ENCODE data around the gene INTS14. TPM values are rescaled to one million over a fixed set of nuclear protein-coding genes. Genes with fewer than 3 reads are reported as not detected.

Gene INTS14
- total RNA-seq, 4 donors from 2014 or later = 11.9 to 20.0 (median 14.8) TPM

- DNase-seq (no peak), ATAC-seq (no peak)
- intact Hi-C loops (cut with DNase I; ENCODE audit: low total_unique reads) (no loop called here), in situ Hi-C loops (cut with MboI; ENCODE audit: low sequenced_read_pairs in 4 of 4) (no loop called here)
- no peaks in the 10 kb centered on the region for H3K9me3 ChIP-seq
- no peaks in the 10 kb centered on the region for H3K27me3 ChIP-seq
- H3K4me3 ChIP-seq = no peak overlapping the region
- no peaks in the 10 kb centered on the region for H3K36me3 ChIP-seq
- H3K4me1 ChIP-seq = no peaks in the 10 kb centered on the region
- no peak overlapping the region for H3K27ac ChIP-seq
- TF ChIP-seq CTCF (IDR thresholded peaks at IDR 0.05 in 4 of 5, conservative IDR thresholded peaks at IDR 0.05 in 1 of 5) = no peak
- TF ChIP-seq POLR2A (IDR thresholded peaks at IDR 0.05) = no peak
Measured at GRCh38 chr15:65540314-65540713, 70.6 kb downstream of the INTS14 start.

- ATAC-seq (no peak), DNase-seq (no peak)
- Histone ChIP-seq H3K4me1 (peaks cover 18 to 20% of the 10 kb centered on the region in 2 donors), H3K27me3 (no peaks in the 10 kb centered on the region), H3K4me3 (no peak overlapping the region), H3K9me3 (no peaks in the 10 kb centered on the region), H3K27ac (no peak overlapping the region), H3K36me3 (no peaks in the 10 kb centered on the region)
- in situ Hi-C loops (cut with MboI; ENCODE audit: low sequenced_read_pairs in 4 of 4) (no loop called here), intact Hi-C loops (cut with DNase I; ENCODE audit: low total_unique reads) (no loop called here)
- TF ChIP-seq POLR2A (IDR thresholded peaks at IDR 0.05) = no peak
- TF ChIP-seq CTCF (IDR thresholded peaks at IDR 0.05 in 4 of 5, conservative IDR thresholded peaks at IDR 0.05 in 1 of 5) = no peak
Measured at GRCh38 chr15:65535192-65535591, 75.7 kb downstream of the INTS14 start.

GRCh38 chr15:65533057-65533756, 77.7 kb downstream of the INTS14 start:
- peak overlapping the region in 2 of 4 donors; percentile 28 to 47 for H3K27ac ChIP-seq
- intact Hi-C loops (cut with DNase I; ENCODE audit: low total_unique reads) (no loop called here), in situ Hi-C loops (cut with MboI; ENCODE audit: low sequenced_read_pairs in 4 of 4) (no loop called here)
- H3K27me3 ChIP-seq = no peaks in the 10 kb centered on the region
- H3K4me3 ChIP-seq = no peak overlapping the region
- DNase-seq = no peak
- H3K36me3 ChIP-seq = no peaks in the 10 kb centered on the region
- H3K9me3 ChIP-seq = no peaks in the 10 kb centered on the region
- TF ChIP-seq POLR2A (IDR thresholded peaks at IDR 0.05) (no peak), CTCF (IDR thresholded peaks at IDR 0.05 in 4 of 5, conservative IDR thresholded peaks at IDR 0.05 in 1 of 5) (no peak)
- ATAC-seq = no peak
- H3K4me1 ChIP-seq = peaks cover 18 to 20% of the 10 kb centered on the region in 2 donors

- intact Hi-C loops (cut with DNase I; ENCODE audit: low total_unique reads) = no loop called here
- H3K9me3 ChIP-seq = no peaks in the 10 kb centered on the region
- H3K36me3 ChIP-seq = no peaks in the 10 kb centered on the region
- no peaks in the 10 kb centered on the region for H3K27me3 ChIP-seq
- H3K4me3 ChIP-seq = no peak overlapping the region
- in situ Hi-C loops (cut with MboI; ENCODE audit: low sequenced_read_pairs in 4 of 4) = no loop called here
- DNase-seq (no peak), ATAC-seq (no peak)
- H3K4me1 ChIP-seq = peaks cover 18 to 20% of the 10 kb centered on the region in 2 donors
- TF ChIP-seq CTCF (IDR thresholded peaks at IDR 0.05 in 4 of 5, conservative IDR thresholded peaks at IDR 0.05 in 1 of 5) (no peak), POLR2A (IDR thresholded peaks at IDR 0.05) (no peak)
- peak overlapping the region in 3 of 4 donors; percentile 2 to 47 (median 28) for H3K27ac ChIP-seq
Measured at GRCh38 chr15:65532738-65533051, 78.2 kb downstream of the INTS14 start.

Data from gastrocnemius medialis (tissue), 4 donors.